ENCODE measurements around the gene UXS1. TPM values are rescaled to one million over a fixed set of nuclear protein-coding genes. Genes with fewer than 3 reads are reported as not detected.
"Not testable (repeated sequence)": the region's sequence is repeated elsewhere in the genome, so short reads cannot be mapped to it uniquely, and the experiment has no call there.

The UXS1 gene
- 31.0 and 49.1 TPM in 2 replicates for total RNA-seq (2014; rRNA removed; shearing (Covaris generic))

DNA sequence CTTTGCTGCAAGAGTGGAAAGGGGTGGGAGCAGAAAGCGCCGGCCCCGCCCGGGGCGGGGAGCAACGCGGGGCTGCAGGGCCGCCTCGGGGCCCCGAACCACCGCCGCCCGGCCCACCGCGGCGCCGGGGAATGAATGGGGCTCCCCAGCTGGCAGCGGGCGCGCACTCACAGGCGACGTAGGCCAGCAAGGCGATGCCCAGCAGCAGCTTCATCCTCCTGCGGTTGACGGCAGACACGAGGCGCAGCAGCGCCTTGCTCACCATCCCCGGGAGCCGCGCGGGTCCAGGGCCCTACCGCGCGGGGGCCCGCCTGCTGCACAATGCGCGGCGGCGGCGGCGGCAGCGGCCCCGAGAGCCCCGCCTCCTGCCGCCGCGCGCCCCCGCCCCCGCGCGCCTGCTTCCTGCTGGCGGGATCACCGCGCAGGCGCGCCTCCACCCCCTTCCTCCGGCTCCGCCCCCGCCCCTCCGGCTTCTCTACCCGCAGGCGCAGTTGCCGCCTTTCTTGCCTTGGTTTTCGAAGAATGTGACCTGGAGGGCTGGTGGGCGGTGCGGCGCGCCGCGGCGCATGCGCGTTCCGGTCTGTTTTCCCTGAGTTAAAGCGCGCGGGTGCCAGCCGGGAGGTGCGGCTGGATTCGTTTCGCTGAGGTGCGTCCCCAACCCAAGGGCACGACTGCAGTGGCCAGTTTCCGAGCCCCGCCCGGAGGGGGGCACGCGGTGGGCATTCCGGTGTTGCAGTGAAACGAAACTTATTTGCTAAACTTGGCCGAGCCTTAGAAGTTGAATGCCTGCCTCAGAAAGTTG, at the start of gene UXS1:
Gene UXS1 (minus strand): TSS at position 325 of the 802 bp plus-strand sequence. CDS start 60 bp downstream, at position 265.
- DNase-seq (ENCODE audit: low spot score): peak; percentile 93

GRCh38 chr2:106239491-106239890, 45.4 kb upstream of the UXS1 start:
- DNase-seq (ENCODE audit: low spot score): not testable (repeated sequence)

- DNase-seq (ENCODE audit: low spot score): not testable (repeated sequence)
These were observed 41.3 kb upstream of the UXS1 start for GRCh38 chr2:106235392-106235791.

- no peak for DNase-seq (ENCODE audit: low spot score)
These were observed 39.2 kb upstream of the UXS1 start for GRCh38 chr2:106233350-106233706.

- DNase-seq (ENCODE audit: low spot score): no peak
These were observed 38.7 kb upstream of the UXS1 start for GRCh38 chr2:106232638-106233349.

DNA sequence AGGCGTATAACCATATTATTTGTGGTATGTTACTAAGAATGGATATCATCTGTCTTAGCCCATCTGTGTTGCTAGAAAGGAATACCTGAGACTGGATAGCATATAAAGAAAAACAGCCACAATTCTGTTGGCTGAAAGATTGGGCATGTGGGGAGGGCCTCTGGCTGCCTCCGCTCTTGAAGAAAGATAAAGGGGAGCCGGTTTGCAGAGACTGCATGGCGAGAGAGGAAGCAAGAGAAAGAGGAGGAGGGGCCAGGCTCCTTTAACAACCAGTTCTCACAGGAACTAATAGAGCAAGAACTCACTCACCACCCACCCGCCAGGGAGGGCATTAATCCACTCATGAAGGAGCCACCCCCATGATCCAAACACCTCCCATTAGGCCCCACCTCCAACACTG, 29.2 kb upstream of the UXS1 start:
- no peak for DNase-seq (ENCODE audit: low spot score)

GRCh38 chr2:106222057-106222456, 28.0 kb upstream of the UXS1 start:
- DNase-seq (ENCODE audit: low spot score): not testable (repeated sequence)

DNA sequence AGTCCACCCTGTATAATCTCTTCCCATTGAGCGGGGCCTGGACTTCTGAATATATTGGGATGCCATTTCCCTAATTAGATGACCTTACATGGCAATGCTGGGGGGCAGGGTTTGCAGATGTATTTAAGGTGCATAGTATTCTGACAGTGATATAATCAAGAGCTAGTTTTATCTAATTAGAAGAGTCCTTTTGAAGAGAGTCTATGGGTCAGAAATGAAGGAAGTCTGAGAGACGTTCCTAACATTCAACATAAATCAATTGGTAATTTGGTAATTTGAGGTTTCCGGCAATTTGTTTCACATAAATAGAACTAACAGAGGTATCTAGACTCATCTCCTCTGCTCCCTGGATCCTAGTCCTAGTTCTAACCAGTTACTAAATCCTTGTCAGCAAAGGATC, 25.7 kb upstream of the UXS1 start:
- no peak for DNase-seq (ENCODE audit: low spot score)

- DNase-seq (ENCODE audit: low spot score): not testable (repeated sequence)
These were observed 25.1 kb upstream of the UXS1 start for GRCh38 chr2:106219157-106219556.

DNA sequence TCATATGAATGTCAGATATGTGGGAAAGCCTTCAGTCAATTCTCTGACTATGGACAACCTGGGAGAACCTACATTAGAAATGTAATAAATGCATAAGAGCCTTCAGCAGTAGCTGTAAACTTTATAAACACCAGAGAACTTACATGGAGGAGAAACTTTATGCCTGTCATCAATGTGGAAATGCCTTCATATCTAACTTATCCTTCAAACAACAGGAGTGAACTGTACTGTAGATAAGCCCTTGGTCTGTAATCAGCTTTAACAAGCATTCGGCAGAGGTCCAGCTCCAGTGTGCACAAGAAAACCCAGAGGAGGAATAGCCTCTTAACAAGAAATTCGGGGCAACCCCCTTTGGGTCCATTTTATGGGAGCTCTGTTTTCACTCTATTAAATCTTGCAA, 14.8 kb upstream of the UXS1 start:
- no peak for DNase-seq (ENCODE audit: low spot score)

- no peak for DNase-seq (ENCODE audit: low spot score)
These were observed 14.3 kb upstream of the UXS1 start for GRCh38 chr2:106208399-106208798.

DNA sequence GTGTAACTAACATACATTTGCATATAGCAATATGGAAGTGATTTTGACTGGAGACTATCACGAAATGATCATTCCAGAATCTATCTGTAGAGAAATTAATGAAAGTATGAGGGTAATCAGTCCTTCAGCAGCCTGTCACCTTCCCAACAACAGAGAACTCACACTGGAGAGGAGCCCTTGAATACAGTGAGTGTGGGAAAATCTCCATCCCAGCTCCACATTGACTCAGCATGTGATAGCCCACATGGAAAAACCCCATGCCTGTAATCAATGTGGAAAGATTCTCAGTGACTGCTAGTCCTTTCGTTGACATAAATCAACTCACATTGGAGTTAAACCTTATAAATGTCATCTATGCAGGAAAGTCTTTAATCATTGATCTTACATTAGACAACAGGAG, 13.1 kb upstream of the UXS1 start:
- no peak for DNase-seq (ENCODE audit: low spot score)

- no peak for DNase-seq (ENCODE audit: low spot score)
These were observed 11.4 kb upstream of the UXS1 start for GRCh38 chr2:106205488-106205887.

DNA sequence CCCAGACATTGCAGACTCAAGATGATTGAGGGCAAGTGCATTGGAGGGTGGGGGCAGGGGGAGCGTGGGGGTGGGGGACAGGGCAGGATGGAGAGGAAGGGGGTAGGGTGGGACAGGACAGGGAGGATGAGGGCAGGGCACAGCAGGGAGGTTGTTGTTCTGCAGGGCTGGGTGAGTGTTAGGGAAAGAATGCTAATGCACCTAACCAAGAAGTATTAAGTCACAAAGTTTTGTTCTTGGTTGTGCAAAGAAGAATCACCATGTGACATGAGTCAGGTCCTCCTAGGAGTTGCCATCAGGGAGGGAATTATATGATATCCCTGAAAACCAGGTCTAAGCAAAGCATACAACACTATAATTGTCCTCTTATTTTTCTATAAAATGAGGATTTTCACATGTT, 10.4 kb upstream of the UXS1 start:
- DNase-seq (ENCODE audit: low spot score): not testable (repeated sequence)

DNA sequence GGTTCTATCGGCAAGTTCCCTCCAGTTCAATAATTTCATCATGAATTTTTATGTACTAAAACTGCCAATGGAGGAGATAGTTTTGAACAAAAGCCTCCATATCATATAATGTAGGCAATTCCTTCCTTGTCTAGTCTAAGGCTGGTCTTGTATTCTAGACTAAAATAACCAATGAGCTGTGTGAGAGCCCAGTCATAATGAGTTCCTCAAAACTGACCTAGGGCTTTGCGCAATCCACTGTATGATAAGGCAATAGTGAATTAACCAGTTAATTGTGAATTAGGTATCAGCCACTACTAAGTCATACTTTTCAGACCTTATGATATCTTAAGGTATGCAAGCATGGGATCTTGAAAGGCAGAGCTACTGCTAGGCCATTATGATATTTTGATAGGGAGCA, 7.6 kb upstream of the UXS1 start:
- DNase-seq (ENCODE audit: low spot score): no peak

DNA sequence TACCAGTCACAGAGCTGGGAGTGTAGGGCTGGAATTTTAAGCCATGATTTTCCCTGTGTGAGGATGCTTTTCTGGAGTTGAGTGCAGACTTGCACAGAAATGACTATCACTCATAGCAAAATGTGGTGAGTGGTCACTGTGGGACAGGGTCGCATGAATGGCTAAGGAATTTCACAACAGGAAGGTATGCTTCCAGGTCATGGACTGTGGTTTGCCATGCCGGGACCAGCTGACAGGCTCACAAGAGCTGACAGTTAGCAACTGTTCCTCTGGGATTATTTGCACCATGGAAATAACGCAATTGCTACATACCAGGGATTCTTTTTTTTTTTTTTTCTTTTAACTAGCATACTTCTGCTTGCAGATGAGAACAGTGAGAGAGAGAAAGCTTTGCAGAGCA, 3.8 kb upstream of the UXS1 start:
- DNase-seq (ENCODE audit: low spot score): peak; percentile 53

GRCh38 chr2:106195981-106196380, 1.9 kb upstream of the UXS1 start:
- no peak for DNase-seq (ENCODE audit: low spot score)

DNA sequence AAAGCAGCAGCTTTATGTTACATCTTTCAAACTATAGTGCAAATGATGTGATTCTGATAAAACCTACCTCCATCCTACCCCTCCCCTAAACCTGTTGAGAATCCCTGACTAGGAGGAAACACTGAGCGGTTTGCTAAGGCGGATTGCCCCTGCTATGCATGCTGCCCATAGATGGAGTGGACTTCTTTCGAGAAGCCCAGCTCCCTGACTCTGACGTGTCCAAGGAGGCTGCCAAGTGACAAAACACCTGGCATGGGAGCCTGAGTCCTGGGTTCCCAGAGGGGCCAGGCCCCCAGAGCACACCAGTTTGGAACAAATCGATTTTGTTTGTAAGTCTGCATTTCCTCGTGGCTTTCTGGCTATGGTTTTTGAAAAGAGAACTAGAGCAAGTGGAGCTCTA, 1.4 kb upstream of the UXS1 start:
- DNase-seq (ENCODE audit: low spot score): no peak

GRCh38 chr2:106193690-106193976, 468 bp downstream of the UXS1 start:
- DNase-seq (ENCODE audit: low spot score): no peak

DNA sequence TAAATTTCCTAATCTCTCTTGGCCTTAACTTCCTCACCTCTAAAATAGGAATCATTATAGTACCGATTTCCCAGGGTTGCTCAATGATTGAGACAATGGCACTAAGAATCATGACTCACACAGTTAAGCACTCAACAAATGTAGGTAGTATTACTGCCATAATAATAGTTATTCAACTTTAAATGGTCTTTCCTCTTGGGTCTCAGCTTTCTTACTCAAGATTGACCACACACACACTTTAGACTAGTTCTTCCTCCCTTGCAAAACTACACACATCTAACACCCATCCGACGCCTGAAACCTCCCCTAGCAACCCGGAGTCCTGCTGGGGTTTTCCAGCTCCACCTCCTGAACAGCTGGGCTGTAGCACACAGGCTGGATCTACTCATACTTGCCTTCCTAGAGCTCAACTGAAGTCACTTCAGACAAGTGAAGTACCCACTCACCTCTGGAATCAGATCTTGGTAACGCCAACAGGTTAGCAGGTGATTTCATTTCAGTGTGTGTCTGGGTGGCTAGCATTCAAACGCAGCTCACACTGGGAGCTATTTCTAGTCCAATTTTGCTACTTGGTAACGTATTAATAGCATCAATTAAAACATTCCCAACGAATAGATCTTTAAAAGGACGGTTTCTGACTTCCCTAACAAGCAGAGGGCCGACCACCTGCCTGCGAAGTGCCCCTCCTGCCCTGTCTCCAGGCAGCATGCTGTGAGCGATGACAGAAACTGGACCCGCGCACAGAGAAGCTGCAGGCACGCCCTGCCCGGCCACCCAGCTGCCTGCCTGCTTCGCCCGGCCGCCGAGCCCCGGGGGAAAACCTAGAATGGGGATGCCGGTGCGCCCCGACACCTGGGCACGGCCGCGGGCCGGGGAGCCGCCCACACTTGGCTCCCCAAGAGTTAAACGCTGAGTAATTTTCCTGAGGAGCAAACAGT, 1.1 kb downstream of the UXS1 start:
- DNase-seq (ENCODE audit: low spot score): peak; percentile 59

- no peak for DNase-seq (ENCODE audit: low spot score)
These were observed 2.5 kb downstream of the UXS1 start for GRCh38 chr2:106191511-106192016.

Data from H4 (cell line).